Measurements from ENCODE around the gene PKNOX1.
"Not testable (repeated sequence)": the region's sequence is repeated elsewhere in the genome, so short reads cannot be mapped to it uniquely, and the experiment has no call there.

The PKNOX1 gene

GRCh38 chr21:42951193-42951592, 23.2 kb upstream of the PKNOX1 start:
- DNase-seq (ENCODE audit: low spot score), result not testable (repeated sequence)

- DNase-seq (ENCODE audit: low spot score), result no peak
These were observed 17.3 kb upstream of the PKNOX1 start for GRCh38 chr21:42956824-42957630.

DNA sequence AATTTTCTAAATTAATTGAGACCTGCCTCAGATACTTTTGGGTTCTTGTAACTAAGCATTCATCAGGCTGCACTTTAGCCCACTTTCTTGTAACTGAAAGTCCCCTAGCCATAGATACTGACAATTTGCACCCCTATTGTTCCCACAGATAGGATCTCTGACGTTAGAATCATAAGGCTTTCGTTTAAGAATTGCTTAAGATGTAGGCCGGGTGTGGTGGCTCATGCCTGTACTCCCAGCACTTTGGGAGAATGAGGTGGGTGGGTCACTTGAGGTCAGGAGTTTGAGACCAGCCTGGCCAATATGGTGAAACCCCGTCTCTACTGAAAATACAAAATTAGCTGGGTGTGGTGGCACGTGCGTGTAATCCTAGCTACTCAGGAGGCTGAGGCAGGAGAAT, 16.2 kb upstream of the PKNOX1 start:
- DNase-seq (ENCODE audit: low spot score), result not testable (repeated sequence)

DNA sequence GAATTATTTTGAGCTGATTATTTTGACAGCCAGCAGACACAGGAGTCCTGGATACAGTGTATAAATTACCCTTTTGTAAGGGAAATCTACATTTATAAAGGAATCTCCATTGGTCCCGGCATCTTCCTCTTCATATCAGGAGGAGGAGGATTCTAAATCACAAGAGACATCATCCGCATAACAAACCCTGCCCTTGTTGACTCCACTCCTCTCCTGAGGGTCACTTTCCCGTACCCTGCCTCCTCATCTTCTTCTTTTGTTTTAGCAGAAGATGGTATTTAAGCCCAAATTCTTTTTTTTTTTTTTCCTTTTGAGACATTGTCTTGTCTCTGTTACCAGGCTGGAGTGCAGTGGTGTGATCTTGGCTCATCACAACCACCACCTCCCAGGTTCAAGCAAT, 14.6 kb upstream of the PKNOX1 start:
- DNase-seq (ENCODE audit: low spot score), result no peak

DNA sequence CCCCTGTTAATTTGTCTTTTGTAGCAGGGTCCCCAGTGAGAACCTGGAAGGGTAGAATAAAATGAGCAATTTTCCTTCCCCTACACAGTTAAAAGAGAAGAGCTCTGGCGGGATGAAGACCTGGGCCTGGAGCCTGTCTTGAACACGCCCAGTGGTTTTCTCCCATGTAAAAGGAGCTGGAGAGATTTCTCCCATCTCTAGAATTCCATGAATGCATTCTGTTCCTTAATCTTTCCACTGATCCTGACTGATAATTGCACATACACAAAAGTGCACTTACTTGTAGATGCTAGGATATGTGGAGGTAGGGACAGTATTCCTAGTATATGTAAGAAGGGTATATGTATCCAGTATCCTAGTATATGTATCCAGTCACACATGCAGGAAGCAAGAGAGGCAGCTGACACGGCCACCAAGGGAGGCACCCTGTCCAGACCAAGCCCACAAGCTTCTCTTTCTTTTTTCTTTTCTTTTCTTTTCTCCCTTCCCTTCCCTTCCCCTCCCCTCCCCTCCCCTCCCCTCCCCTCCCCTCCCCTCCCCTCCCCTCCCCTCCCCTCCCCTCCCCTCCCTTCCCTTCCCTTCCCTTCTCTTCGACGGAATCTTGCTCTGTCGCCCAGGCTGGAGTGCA, 11.9 kb upstream of the PKNOX1 start:
- DNase-seq (ENCODE audit: low spot score), result no peak

GRCh38 chr21:42964086-42964485, 10.3 kb upstream of the PKNOX1 start:
- no peak for DNase-seq (ENCODE audit: low spot score)

DNA sequence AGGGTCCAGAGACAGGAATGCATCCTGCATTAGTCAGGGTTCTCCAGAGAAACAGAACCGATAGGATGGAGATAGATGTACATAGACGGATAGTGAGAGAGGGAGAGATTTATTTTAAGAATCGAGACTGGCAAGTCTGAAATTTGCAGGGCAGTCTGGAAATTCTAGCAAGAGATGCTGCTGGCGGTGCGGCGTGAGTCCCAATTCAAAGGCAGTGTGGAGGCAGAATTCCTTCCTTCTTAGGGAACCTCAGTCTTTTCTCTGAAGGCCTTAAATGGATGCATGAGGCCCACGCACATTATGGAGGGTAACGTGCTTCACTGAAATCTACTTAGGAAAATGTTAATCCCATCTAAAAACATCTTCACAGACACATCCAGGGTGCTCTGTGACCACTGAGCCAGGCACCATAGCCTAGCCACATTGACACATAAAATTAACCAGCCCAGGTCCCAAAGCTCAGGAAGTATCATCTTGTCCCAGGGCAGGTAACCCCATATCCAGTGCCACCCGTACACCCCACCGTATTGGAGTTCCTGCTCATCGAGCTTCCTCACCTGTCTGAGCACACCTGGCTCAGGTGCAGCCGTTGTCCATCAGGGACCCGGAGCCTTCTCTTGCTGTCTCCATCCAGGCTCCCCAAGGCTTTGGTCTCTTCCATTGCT, 9.7 kb upstream of the PKNOX1 start:
- DNase-seq (ENCODE audit: low spot score), result no peak

GRCh38 chr21:42965211-42965560, 9.2 kb upstream of the PKNOX1 start:
- no peak for DNase-seq (ENCODE audit: low spot score)

DNA sequence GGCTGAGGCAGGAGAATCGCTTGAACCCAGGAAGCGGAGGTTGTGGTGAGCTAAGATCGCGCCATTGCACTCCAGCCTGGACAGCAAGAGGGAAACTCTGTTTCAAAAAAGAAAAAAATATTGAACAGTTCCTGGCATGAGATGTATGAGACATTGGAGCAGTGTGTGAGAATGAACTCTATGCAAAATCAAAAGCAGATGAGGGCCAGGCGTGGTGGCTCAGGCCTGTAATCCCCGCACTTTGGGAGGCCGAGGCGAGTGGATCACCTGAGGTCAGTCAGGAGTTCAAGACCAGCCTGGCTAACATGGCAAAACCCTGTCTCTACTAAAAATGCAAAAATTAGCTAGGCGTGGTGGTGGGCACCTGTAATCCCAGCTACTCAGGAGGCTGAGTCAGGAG, 6.7 kb upstream of the PKNOX1 start:
- not testable (repeated sequence) for DNase-seq (ENCODE audit: low spot score)

DNA sequence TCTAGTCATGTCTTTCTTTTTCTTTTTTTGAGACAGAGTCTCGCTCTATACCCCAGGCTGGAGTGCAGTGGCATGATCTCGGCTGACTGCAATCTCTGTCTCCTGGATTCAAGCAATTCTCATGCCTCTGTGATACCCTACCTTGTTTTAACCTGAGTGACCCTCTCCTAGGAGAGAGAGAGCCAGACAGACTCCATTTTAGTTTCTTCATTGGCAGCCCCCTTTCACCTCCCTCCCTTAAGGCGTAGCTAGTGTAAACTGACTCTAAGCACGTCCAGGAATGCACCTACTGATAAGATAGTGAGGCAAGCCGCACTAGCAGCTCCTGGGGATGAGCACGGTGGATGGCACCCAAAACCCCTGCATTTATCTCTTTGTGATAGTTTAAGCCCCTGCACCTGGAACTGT, 5.2 kb upstream of the PKNOX1 start:
- no peak for DNase-seq (ENCODE audit: low spot score)

DNA sequence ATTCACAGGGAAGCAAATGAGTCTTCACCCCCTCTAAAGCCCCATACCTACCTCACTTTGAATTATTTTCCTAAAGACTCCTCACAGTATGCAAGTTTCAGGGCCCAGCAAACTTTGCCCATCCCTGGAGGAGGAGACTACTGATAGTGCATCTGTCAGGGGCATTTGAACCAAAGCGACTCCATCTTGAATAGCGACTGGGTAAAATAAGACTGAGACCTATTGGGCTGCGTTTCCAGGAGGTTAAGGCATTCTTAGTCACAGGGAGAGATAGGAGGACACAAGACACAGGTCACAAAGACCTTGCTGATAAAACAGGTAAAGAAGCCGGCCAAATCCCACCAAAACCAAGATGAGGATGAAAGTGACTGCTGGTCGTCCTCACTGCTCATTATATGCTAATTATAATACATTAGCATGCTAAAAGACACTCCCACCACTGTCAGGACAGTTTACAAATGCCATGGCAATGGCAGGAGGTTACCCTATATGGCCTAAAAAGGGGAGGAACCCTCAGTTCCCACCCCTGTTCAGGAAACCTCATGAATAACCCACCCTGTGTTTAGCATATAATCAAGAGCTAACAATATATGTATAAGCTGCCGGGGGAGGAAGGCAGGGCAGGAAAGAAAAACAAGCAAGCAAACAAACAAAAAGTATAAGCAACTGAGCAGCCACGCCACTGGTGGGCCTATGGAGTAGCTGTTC, 3.3 kb upstream of the PKNOX1 start:
- no peak for DNase-seq (ENCODE audit: low spot score)

- no peak for DNase-seq (ENCODE audit: low spot score)
These were observed 2.5 kb upstream of the PKNOX1 start for GRCh38 chr21:42971897-42972275.

DNA sequence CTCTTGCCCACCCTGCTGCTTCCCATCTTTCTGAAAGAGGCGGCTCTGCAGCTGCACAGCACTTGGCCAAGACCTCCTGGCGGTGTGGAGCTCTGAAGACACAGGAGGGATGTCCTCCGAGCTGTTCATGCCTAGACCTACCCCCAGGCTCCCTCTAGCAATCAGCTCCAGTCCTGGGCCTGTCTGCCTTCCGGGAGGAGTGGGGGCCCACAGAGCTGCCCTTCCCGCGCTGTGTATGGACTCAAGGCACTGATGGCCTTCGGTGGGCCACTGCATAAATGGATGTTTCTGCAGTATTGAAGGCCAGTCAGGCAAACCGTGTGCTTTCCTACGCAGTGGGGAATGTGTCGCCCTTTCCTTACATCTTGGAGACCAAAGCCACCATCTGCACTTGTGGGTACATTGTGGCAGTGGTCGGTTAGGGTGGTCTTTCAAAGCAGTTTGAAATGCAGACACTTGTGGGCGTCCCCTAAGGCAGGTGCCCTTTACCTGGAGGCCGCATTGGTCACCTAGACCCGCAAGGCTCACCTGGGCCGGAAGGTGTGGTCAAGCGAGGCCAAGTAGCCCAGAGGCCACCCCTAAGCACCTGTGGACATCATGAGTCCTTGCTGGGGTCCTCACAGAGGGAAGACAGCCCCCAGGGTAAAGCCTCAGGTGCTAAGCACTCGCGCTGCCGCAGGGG, 912 bp upstream of the PKNOX1 start:
- no peak for DNase-seq (ENCODE audit: low spot score)

DNA sequence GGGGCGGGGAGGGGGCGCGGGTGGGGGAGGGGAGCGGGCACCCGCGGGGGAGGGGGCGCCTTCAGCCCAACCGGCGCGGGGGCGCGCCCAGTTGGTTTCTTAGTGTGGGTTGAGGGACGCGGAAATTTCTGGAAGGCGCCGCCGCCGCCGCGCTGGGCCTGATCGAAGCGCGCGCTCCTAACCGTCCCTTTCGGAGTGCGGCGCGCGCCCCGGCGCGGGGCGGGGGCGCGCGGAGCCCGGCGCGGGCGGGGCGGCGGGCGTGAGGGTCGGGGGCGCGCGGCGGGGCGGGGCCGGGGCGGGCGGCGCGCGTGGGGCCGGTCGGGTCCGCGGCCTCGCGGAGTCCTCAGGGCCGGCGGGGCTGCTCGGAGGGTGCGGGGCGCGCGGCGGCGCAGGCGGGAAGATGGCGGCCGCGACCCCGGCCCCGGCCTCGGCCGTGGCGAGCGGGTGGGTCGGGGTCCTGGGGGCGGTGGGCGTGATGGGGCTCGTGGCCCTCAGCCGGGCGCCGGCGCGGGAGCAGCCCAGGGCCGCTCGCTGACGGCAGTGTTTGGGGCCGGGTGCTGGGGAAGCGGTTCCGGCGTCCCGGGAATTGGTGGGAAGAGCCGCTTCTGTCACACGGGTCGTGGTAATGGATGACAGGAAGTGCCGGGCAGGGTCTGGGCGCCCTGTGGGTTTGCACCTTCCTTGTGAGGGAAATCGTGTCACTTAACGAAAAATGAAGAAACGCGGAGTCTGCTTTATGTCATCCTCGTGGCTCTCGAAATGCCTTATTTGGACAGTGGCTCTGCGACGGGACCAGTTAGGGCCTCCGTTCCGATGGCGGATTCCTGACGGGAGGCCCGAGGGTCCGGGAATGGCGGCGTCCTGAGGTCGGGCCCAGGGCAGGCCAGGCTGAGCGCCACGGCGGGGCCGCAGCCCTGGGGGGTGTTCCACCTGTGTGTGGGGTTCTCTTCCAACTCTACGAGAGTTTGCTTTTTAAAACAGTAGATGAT, 764 bp downstream of the PKNOX1 start:
- peak; percentile 55 for DNase-seq (ENCODE audit: low spot score)

DNA sequence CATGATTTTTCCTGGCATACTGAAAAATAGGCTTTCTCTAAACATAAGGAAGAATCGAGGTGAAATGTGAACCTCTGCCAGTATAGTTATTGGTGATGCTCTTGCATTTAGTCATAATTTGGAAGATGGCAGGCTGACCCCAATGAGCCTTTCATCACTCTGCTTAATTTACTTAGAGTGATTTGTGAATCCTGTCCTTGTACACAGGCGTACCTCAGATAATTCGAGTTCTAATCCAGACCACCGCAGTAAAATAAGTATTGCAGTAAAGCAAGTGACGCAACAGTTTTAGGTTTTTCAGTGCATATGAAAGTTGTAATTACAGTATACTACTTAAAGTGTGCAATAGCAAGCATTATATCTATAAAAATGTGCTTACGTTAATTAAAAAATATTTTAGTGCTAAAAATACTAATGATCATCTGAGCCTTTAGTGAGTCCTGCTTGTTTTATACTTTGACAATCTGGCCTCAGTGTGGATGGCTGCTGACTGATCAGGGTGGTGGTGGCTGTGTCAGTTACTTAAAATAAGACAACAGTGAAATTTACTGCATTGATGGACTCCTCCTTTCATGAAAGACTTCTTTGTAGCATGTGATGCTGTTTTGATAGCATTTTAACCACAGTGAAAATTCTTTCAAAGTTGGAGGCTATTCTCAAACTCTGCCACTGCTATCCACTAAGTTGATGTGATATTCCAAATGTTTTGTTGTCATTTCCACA, 1.7 kb downstream of the PKNOX1 start:
- no peak for DNase-seq (ENCODE audit: low spot score)

DNA sequence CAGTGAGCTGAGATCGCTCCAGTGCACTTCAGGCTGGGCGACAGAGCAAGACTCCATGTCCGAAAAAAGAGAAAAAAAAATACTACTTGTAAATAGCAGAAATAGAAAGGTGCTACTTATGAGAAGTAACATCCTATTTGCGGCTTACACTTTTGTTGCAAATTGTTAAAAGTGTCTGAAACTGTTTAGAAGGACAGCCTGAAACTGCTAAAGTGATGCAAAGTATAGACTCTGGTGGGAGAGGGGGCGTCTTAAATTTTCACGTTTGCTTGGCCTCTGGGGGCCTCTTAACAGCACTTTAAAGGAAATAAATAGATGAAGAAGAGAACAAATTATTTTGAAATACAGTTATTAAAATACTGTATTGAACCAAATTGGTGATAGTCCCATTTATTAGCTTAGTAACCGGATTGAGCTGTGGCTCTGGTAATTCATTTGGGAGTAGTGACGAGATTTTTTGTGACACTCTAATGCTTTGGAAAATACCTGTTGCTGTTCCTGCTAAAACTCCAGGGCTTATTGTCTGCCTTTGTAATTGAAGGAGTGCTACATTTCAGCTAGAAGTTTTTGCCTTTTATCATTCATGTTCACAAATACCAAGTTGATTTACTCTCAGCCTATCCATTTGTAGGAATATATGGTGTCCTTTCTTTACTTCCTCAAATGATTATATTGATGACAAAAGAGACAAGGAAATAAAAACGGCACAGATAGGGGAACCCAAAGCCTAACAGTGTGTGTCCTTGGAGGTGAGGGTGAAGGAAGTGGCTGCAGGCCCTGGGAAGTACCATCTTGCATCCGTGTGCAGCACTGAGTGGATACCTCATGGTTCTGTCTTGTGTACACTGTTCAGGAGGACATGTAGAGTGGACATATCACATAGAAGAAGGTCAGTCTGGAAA, 6.2 kb downstream of the PKNOX1 start:
- no peak for DNase-seq (ENCODE audit: low spot score)

DNA sequence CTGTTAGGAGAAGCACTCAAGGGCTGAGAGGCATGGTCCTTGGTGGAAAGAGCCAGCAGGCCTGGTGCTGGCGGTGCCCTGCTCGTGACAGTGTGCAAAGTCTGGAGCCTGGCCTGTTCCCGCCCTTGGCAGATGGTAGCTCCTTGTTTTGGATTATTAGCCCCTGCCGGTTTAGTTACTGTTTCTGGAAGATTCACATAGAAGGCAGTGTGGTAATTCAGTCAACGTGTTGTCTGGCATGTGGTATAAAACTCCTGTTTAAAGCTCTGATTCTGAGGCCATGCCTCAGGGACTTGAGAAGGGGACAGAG, 6.8 kb downstream of the PKNOX1 start:
- no peak for DNase-seq (ENCODE audit: low spot score)

DNA sequence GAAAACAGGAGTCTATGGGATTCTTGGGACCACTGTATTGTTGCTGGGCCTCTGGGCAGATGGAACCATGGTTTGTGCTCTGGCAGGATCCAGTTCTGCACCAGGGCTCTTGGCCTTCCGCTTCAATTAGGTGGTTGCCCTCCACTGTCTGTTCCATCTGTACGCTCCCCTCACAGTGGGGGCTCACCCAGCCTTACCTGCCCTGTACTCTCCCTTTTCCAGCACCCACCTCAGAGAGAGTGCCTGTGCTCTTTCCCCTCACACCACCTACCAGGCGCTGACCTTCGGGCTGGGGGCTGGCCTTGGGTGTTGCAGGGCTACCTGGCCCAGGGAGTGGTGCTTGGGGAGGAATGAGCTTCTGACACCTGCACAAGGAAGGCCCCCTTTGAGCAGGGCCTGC, 7.5 kb downstream of the PKNOX1 start:
- DNase-seq (ENCODE audit: low spot score), result no peak

DNA sequence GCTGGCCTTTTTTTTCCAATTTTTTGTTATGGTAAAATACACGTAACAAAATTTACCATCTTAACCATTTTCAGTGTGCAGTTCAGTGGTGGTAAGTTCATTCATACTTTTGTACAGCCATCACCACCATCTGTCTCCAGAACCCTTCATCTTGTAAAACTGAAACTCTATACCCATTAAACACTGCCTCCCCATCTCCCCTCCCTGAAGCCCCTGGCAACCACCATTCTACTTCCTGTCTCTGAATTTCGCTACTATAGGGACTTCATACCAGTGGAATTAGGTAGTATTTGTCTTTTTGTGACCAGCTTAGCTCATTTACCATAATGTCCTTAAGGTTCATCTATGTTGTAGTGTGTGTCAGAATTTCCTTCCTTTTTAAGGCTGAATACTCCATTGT, 8.7 kb downstream of the PKNOX1 start:
- no peak for DNase-seq (ENCODE audit: low spot score)

All from LoVo (cell line).